ENCODE measurements around the gene MRPL17.
A peak's percentile ranks its signal among the peaks of the same experiment; 100 is the strongest.
"Not testable (repeated sequence)": the region's sequence is repeated elsewhere in the genome, so short reads cannot be mapped to it uniquely, and the experiment has no call there.

The MRPL17 gene

DNA sequence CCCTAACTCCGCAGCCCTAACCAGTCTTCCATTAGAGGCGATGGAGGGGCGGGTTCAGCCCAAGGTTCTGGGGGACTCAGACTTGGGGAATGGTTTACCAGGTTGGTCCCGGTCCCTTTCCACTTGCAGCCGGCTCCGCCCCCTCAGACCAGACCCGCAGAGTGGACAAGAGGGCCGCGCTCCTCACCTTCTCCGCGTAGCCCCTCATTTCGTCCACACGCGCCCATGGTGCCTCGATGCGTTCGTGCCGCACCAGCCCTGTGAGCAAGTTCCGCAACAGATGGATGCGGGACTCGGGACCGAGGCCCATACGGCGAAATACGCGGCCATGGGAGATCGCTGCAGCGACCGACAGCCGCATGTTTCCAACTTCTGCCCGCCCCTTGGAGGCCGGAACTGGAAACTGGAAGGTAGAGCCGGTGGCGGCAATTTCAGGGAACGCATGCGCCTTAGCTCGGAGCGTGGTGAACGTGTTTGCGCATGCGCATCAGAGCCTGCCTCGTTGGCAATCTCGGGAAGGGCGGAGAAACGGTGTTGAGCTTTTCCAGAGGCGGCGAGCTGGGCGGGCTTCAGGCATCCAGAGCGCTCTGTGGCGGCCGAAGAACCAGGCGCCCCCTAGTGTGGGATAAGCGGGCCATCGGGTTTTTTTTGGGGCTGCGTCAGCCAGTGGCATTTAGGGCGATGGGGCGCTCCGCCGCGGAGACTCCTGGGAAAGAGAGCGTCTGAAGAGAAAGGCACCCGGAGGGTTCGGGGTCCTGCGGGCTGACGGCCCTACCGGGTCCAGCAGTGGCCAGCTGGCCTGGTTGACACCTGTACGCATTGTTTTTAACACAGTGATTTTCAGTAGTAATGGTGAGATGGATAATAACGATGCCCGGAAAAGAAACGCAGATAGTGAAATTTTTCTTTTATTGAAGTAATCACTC, at the start of gene MRPL17:
TSS of gene MRPL17 (minus strand) at position 405 of the 926 bp plus-strand sequence. CDS start at position 361, 44 bp downstream.
- peak; percentile 97 to 98 for DNase-seq (ENCODE audit: low read depth in 2 of 2, low spot score in 1 of 2)

DNA sequence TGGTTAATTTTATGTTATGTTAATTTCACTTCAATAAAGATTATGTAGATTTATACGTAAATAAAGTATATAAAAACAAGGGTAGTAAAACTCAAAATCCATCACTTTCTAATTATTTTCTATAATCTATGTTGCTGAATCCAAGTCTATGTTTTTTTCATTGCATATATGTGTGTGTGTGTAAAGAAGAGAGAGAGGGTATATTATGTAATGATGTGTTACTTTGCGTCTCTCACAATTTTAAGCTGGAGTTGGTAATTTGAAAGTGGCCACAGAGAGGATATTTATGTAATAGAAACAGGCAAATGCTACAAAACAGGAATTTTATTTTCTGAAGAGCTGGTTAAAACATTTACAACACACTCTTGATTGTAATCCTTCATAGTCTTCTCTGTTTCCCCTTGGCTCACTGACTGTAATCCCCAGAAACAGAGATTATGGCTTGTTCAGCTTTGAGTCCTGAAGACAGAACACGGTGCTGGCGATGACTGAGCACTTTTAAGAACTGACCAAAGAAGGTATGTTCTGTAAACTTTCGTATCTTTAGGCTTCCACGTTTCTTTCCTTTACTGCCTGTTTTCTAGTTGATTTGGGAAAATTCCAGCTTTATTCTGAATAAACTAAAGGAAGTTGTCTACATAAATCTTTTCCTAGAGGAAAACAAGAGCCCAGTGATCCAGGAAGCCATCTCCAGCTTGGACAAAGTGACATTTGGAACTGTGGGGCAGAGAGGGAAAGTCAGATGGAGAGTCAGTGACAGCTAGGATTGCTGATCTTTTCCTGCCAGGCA, 45.0 kb upstream of the MRPL17 start:
- DNase-seq (ENCODE audit: low read depth in 2 of 2, low spot score in 1 of 2) = no peak

DNA sequence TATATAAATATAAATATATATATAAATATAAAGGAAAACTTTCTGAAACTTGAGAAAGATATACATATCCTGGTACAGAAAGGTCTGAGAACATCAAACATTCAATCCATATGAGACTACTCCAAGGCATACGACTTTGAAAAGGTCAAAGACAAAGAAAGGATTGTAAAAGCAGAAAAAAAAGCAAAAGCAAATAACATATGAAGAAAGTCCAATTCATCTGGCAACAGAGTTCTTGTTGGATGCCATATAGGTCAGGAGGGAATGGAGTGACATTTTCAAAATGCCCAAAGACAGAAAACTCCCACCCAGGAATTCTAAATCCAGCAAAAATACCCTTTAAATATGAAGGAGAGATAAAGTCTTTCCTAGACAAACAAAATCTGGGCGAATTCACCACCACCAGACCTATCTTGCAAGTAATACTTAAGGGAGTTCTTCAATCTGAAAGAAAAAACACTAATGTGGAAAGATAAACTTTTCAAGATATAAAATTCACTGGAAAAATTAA, 42.3 kb upstream of the MRPL17 start:
- DNase-seq (ENCODE audit: low read depth in 2 of 2, low spot score in 1 of 2) = no peak

DNA sequence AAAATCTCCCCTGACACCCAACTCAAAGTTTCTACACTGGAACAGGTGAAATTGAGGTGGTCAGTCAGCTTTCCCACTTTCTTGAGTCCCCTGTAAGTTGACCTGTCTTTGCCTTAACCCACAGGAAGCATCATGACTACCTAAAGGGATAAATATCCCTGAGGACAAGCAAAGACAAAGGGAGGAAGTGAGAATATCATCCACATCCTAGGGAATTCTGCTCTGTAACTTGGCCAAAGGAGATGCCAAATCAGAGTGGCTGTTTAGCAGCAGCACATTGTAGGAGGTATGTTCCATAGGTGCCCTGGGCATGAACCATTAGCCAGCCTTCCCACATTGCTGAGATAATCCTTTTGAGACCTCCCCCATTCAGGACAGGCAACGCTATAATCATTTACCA, 40.9 kb upstream of the MRPL17 start:
- DNase-seq (ENCODE audit: low read depth in 2 of 2, low spot score in 1 of 2) = no peak

DNA sequence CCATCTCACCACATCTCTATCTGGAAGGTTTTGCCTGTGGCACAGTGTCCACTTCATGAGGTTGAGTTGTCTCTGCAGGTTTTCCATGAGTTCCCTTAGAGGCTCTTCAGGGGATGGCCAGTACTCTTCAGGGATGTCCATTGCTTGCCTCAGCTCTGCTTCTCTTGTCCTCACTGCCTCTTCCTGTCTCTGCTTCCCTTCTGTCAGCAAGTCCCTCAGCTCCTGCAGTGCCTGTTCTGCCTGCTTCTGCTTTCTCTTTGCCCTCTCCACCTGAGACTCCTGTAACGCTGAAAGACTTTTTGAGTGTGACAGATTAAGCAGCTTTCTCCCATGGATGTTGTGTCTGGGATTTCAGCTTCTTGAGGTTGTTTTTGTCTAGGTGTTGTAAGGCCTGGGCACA, 38.2 kb upstream of the MRPL17 start:
- no peak for DNase-seq (ENCODE audit: low read depth in 2 of 2, low spot score in 1 of 2)

DNA sequence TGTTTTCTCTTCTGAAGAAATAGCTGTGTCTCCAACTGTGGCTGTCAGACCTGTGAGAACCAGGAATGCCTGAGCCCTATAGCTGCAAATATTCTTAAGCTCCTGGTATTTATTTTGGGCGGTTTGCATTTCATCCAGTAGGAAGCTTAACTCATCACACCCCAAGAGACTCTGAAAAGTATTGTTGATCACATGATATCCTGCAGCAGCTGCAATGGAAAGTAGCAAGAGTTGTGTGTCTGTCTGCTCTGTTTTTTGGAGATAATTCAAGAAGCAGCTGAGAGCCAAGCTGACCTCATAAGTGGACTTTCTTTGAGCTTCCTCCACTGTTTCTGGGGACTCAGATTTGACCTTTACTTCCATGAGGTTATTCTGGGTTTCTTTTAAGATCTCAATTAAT, 36.4 kb upstream of the MRPL17 start:
- no peak for DNase-seq (ENCODE audit: low read depth in 2 of 2, low spot score in 1 of 2)

DNA sequence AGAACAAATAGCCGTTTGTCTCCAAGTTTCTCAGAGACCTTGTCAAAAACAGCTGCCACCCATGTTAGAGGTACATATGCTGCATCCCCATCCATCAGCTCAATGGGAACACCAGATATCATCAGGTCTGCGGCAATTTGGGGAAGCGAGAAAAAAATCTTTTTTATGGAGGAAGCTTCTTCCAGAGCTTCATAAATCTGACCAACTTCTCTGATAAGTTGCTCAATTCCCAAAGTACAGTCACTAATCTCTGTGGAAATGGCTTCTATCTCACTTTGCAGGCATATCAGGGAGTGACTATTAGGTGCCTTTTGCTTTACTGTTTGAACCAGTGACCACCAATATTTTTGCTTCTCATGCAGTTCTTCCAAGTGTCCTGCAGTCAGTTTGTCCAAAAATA, 34.3 kb upstream of the MRPL17 start:
- DNase-seq (ENCODE audit: low read depth in 2 of 2, low spot score in 1 of 2) = no peak

DNA sequence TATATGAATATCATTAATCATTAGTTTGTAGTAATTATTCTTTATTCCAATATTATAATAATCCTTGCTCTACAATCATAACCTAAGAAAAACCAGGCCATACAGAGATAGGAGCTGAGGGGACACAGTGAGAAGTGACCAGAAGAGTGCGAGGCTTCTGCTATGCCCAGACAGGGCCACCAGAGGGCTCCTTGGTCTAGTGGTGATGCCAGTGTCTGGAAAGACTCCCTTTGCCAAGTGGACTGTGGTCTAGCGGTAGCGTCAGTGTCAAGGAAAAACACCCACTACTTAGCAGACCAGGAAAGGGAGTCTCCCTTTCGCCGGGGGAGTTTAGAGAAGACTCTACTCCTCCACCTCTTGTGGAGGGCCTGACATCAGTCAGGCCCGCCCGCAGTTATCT, 28.4 kb upstream of the MRPL17 start:
- peak in 1 of 2 donors; percentile 17 for DNase-seq (ENCODE audit: low read depth in 2 of 2, low spot score in 1 of 2)

DNA sequence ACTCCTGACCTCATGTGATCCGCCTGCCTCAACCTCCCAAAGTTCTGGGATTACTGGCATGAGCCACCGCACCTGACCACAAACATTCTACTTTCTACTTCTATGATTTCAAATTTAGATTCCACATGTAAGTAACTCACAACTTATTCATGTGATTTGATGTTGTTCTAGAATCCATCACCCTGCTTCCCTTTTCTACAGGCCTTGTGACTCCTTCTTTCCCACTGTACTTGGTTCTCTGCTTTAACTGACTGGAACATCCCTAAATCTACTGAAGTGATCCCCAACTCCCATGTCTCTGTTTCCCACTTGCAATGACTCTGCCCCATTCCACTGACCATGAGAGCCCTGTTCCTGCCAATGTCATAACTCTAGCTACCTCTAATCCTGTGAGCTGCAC, 25.7 kb upstream of the MRPL17 start:
- no peak for DNase-seq (ENCODE audit: low read depth in 2 of 2, low spot score in 1 of 2)

DNA sequence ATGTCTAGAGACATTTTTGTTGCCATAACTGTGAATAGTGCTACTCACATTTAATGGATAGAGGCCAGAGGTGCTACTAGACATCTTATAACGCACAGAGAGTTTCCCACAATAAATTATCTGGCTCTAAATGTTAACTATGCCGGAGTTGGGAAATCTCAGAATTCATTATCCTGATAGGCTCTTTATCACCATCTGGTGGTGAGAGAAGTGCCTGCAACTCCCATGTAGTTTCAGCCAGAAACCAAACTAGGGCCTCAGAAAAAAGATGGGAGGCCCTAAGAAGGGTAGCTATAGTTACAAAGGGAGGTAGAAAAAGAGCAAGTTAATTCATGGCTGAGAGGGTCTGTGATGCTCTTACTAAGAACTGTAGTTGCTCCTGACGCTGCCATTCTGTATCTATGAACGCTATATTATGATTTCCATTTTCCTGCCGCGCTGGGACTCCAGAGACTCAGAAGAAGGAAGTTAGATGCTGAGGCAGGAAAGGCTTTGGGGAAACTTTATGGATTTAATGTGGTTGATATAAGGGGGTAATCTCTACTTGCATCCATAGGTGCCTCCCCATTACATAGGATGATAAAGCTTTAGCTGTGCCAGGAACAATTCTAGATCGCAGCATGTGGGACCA, 22.9 kb upstream of the MRPL17 start:
- DNase-seq (ENCODE audit: low read depth in 2 of 2, low spot score in 1 of 2) = no peak

DNA sequence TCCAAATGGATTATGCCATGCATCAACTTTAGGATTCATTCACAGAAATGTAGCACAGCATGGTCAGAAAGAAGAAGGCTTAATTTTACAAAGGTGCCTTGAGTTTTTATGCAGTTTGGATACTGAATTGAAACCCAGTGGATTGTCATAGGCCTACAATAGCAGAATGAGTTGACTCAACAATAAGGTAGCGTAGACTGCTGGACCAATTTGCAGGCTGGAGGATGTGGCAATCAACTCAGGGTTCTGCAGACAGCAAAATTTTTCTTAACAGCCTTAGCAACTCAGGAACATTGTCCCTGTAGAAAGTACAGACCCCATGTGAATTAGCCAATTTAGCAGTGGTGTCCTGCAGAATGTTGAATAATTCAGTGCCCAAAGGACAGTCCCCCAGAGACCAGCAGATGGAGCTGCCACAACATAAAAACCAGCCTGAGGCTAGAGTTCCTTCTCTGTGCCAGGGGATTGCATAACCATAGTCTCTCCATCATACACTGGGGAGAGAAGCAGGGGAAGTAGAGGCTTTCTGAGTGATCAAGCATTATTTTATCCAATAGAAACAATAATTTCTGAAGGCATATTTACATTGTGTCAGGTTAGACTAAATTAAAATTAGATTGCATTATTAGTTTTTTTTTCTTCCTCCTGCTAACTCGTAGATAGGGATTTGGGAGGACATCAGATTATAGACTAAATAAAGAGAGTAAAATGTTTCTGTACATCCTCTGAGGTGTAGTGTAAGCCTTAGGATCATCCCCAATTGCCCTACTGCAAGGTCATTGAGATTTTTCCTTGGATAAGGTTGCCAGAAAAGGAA, 20.3 kb upstream of the MRPL17 start:
- DNase-seq (ENCODE audit: low read depth in 2 of 2, low spot score in 1 of 2) = no peak

DNA sequence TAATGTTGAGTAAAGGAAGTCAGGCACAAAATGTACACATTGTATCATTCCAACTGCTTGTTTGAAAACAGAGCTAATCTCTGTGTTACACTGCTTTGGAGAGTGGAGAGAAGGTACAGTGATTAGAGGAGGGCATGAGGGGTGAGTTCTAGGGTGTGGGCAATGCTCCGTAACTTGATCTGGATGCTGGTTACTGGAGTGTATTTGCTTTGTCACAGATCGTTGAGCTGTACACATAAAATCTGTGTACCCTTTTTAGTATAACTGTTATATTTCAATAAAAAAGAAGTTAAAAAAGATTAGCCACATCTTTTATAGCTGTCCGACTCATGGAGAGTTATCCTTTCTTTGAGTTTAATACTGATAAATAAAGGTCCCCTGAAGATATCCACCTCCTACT, 18.8 kb upstream of the MRPL17 start:
- DNase-seq (ENCODE audit: low read depth in 2 of 2, low spot score in 1 of 2) = not testable (repeated sequence)

DNA sequence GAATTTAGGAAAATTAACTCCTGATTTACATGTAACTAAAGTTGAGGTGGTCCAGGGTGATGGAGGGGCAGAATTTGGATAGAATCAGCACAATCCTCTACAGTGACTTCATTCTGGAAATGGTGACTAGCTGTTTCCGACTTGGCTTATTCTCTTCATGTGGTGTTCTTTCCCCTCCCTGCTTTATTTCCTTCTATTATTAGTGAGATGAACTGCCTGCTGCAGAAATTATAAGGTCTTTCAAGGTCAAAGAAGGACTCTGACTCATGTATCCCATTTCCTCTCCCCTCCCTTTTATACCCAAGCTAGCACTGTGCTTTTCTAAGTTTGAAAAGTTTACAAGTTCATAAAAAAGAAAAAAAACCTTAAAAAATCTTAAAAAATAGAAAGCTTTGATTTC, 12.2 kb upstream of the MRPL17 start:
- DNase-seq (ENCODE audit: low read depth in 2 of 2, low spot score in 1 of 2) = no peak

DNA sequence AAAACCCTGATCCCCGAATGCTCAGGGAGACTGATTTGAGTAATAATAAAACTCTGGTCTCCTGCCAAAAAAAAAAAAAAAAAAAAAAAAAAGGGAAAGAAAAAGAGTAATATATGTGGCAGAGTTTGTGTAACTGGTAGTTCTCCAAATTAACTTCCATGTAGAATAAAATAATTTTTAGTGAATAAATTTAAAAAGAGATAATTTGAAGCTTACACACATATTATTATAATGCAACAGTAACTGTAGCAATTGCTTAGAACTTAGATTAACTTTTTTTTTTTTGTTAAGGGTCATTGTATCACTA, 11.0 kb upstream of the MRPL17 start:
- no peak for DNase-seq (ENCODE audit: low read depth in 2 of 2, low spot score in 1 of 2)

DNA sequence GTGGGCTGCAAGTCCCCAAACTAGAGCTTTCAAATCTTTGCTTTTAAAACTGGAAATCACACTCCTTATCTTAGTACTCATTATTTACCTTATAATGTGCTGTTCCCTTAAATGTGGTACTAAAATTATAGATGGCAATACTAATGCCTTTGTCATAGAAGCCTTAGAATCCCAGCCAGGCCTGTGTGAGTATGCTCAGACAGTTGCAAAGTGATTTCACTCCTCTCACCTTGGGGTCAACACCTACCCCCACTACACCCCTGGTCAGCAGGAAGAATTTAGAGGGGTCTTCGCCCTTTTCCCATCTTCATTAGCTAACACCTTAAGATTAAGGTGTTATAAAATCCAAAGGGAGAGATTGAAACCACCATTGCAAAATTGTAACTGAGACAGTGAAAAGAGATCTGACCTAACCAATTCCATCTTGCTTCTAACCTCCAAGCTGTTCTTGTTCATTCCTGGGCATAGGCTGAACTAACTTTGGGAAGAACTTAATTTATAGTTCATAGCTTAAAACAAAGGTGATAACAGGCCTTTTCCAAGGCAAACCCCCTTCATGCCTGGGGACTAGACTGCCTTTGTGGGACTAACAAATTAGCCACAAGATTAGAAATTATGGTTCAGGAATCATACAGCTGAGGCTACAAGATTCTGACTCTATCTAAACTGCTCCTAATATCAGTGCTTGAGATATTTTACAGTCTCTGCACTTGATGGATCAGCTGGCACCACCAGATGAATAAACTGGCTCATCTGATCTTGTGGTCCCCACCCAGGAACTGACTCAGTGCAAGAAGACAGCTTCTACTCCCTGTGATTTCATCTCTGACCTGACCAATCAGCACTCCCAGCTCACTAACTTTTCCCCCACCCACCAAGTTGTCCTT, 10.4 kb upstream of the MRPL17 start:
- DNase-seq (ENCODE audit: low read depth in 2 of 2, low spot score in 1 of 2) = peak; percentile 19 to 28

DNA sequence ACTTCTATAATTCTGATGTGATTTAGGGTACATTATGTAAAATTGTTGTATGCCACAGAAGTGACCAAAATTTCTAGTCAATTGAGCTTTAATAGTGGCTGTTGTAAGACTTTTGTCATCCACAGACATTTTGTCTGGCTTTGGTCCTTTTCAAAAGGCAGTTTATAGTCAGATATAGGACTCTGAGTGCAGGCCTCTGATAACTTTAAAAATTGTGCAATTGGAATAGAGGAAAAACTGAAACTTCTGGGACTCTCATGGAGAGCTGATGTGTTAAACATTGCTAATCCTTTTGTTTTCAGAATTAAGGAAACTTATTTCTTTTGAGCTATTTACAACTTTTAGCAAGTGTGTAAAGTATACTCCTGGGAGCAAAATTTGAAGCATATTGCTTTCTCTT, 9.0 kb upstream of the MRPL17 start:
- DNase-seq (ENCODE audit: low read depth in 2 of 2, low spot score in 1 of 2) = no peak

DNA sequence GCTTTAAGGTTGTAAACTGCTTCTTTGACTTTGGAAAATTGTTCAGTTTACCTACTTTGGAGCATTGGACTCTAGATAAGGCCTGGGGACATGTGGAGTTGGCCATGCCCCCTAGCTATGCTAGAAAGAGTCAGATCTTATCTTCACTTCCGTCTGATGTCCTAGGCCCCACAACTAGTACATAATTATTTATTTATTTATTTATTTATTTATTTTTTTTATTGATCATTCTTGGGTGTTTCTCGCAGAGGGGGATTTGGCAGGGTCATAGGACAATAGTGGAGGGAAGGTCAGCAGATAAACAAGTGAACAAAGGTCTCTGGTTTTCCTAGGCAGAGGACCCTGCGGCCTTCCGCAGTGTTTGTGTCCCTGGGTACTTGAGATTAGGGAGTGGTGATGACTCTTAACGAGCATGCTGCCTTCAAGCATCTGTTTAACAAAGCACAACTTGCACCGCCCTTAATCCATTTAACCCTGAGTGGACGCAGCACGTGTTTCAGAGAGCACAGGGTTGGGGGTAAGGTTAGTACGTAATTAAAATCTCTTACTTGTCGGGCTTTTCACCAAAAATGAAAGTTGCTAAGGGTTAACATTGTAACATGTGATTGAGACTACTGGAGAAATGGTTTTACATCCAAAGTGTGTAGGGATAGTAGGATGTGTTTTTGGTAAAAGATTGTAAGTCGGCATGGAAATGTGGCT, 7.4 kb upstream of the MRPL17 start:
- not testable (repeated sequence) for DNase-seq (ENCODE audit: low read depth in 2 of 2, low spot score in 1 of 2)

DNA sequence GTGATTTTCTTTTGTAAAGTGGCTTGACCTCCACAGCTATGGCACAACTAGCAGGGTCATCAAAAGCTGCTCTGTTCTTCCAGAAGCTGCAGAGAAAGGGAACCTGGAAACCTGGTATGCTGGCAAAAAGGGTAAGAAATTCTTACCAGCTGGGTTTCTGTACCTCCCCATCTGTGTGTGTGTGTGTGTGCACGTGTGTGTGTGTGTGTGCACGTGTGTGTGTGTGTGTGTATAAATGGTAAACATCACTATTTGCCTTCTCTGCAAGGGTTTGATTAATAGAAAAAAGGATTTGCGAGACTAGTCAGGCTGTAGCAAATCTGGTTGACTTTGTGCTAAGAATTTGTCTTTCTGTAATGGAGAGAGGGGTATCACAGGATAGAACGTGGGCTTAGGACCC, 4.7 kb upstream of the MRPL17 start:
- DNase-seq (ENCODE audit: low read depth in 2 of 2, low spot score in 1 of 2) = no peak

DNA sequence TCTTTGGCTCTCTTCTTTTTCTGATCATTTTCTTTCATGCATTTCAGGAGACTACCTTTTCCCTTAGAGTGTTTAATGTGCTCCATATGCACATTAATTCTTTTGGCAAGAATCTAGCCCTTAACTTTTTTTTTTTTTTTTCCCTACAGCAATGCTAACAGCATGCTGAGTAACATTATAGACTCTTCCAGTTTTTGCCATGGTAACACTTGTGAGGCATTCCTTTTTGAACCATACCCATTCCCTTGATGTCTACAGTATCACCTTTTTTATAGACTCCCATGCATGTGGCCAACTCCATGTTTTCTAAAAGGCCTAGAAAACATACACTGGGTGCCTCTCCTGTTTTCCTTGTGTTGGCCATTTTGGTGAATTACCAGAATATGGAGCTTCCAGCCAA, 2.9 kb upstream of the MRPL17 start:
- DNase-seq (ENCODE audit: low read depth in 2 of 2, low spot score in 1 of 2) = no peak
